ENCODE measurements around the gene EGFLAM.

EGFLAM gene

DNA sequence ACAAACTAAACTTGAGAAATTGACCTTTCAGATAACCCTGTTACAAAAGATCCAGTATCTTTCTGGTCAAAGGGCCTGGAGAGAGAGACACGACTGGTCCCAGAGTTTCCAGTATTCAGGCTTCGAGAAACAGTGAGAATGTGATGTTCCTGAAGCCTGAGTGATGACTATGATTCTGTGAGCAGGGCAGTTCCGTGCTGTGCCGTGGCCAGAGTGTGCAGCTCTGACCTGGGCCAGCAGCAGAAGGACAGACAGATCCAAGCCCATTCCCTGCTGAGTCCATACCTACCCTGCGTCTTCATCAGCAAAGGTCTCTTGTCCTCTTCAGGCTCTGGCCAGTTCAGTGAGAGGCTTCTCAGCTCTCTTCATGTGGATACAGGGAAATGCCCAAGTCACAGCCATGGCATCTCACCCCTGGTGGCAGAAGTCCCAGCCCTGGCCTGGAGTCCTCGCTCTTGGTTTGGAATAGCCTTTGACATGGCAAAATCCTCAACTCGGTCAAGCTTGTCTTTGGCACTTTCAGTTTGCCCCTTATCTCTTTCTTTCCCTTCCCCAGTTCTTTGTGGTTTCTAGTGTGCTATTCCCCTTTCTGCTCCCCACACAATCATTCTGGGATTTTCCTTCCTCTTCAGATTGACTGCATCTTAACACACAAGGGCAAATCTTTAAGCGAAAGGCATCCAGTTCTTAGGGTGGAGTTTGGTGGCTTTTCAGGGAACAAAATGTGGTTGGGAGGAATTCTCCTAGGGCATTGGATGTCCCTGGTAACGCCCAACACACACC lies 190.4 kb downstream of the EGFLAM start:
- DNase-seq (ENCODE audit: low spot score) = no peak

DNA sequence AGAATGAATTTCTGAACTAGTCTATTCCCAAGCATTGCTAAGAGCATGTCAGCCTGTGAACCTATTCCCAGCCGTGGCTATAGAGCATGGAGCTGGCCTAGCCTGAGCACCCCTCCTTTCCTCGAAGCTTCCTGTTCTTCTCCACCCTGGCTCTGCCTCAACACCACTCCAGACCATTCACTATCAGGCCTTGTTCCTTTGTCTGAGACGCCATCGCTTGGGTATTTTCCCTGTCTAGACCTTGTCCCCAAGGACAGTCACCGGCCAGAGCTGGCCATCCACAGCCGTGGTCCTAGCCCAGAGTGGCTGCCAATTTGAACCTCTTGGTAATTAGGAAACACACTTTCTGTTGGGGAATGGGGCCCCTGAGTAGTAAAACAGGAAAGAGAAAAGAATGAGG lies 192.3 kb downstream of the EGFLAM start:
- DNase-seq (ENCODE audit: low spot score) = no peak

DNA sequence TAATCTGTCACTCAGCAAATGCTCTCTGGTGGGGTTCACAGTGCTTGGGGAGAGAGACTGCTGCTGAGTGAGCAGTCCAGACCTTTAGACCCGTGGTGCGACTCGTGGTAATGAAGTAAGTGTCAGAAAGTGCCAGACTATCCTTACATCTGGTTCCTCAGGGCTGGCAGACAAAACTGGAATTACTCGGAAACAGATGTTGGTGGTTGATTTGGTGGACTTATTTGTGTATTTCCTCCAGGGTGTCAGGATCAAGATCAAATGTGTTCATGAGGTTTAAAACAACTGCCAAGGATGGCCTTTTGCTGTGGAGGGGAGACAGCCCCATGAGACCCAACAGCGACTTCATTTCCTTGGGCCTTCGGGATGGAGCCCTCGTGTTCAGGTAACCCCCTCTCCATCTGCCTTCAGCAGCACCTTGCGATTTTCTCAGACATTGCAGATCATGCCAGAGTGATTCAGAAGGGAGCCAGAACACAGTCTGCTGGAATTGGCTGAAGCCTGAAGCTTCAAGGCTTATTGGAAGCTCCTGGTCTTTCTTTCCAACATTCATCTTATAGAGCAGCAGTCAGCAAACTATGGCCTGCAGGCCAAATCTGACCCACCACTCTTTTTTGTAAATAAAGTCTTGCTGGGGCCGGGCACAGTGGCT lies 192.8 kb downstream of the EGFLAM start:
- DNase-seq (ENCODE audit: low spot score) = no peak

DNA sequence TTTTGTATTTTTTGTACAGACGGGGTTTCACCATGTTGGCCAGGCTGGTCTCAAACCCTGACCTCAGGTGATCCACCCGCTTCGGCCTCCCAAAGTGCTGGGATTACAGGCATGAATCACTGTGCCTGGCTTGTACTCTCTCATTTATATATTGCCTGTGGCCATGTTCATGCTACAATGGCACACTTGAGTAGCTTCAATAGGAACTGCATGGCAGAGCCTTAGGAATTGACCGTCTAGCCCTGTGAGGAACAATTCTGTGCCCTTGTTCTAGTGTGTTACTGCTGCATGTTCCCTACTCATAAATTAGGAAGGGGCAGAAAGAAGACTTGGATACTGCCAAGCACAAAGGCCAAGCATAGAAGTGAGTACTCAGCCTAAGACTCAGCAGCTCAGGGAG lies 193.8 kb downstream of the EGFLAM start:
- no peak for DNase-seq (ENCODE audit: low spot score)

- peak; percentile 56 for DNase-seq (ENCODE audit: low spot score)
Observed at GRCh38 chr5:38453506-38453905, 195.1 kb downstream of the EGFLAM start.

- no peak for DNase-seq (ENCODE audit: low spot score)
Observed at GRCh38 chr5:38453921-38454320, 195.6 kb downstream of the EGFLAM start.

DNA sequence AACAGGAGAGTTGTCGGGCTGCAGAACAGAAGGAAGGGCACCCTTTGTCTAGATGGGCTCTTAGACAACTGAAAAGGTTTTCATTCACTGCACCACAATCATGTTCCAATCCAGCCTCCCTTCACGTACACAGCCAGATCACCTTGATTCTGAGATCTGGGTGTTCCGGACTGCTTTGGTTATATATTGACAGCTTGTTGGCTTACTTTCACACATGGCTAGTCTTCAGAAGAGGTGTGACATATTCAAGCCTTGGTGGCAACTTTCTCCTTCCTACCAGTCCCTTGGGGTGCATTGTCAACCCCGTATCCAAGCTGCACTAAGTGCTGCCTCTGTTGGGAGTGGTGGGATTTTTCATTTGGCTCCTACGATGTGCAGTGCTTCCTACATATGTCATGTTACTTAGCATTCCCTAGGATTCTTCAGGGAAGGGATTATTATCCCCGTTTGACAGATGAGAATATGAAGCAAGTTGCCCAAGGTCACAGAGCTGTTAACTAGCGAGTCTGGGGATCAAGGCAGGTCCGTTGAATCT lies 197.5 kb downstream of the EGFLAM start:
- DNase-seq (ENCODE audit: low spot score) = no peak

- DNase-seq (ENCODE audit: low spot score) = no peak
Observed at GRCh38 chr5:38456657-38457399, 198.5 kb downstream of the EGFLAM start.

- no peak for DNase-seq (ENCODE audit: low spot score)
Observed at GRCh38 chr5:38458174-38458573, 199.8 kb downstream of the EGFLAM start.

GRCh38 chr5:38462976-38463633 lies 204.7 kb downstream of the EGFLAM start:
- no peak for DNase-seq (ENCODE audit: low spot score)

DNA sequence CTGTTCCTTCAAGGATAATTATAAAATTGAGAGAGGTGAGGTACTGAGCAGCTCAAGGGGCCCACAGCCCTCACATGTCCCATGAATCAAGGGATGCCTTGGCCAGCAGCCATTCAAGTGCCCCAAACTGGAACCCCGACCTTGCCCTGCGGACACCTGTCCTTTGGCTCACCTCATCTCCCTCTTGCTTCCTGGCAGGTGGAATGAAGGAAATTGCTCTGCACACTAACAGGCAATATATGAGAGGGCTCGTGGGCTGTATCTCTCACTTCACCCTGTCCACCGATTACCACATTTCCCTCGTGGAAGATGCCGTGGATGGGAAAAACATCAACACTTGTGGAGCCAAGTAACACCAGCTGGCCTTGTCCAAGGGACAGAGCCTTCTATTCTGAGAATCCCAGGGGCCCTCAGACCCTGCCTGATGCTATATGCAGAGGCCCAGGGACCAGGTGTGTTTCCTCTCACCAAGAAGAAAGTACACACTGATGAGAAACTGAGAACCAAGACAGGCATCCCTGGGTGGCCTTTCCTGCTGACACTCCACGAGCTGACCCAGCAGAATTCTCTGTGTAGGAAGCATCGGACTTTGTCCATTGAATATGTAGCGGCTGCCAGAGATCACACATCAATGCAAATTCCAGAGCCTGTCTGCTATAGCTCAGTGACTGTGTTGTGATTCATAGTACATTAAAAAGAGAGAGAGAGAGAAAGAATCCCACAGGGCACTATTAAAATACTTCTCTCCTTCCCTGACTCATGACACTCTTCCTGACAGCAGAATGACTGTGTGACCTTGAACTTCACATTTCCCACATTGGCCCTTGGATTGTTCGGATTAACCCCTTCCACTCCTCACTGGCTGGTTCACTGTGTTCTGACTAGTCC lies 205.5 kb downstream of the EGFLAM start:
- no peak for DNase-seq (ENCODE audit: low spot score)

- no peak for DNase-seq (ENCODE audit: low spot score)
Observed at GRCh38 chr5:38465061-38465460, 206.7 kb downstream of the EGFLAM start.

DNA sequence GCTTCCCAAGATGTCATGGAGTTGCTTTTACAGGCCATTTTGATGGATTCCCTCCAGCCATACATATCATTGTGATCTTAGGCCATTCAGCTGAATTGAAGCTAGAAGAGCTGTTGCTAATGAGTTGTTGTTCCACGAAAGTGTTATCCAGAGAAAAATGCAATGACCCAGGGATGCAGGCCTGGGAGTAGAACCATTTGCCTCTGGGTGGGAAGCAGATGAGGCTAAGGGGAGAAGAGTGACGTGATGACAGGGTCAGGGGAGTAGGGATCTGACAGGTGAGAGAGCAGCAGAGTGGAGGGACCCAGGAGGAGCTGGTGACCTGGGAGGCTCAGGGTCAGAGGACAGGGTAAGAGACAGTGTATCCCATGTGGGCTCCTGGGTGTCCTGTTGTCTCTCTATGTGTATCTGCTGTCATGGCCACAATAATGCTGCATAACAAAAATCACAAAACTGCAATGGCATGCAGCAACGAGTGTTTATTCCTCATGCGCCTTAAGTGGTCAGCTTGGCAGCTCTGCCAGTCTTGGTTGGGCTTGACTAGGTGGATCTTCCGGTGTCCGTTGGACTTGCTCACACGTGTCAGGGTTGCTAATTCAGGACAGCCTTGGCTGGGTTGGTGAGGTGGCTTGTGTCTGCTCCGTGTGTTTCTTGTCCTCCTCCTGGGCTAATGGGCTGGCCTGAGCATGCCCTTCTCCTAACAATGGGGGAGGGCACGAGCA lies 207.5 kb downstream of the EGFLAM start:
- DNase-seq (ENCODE audit: low spot score) = no peak

GRCh38 chr5:38466424-38467189 lies 208.2 kb downstream of the EGFLAM start:
- no peak for DNase-seq (ENCODE audit: low spot score)

GRCh38 chr5:38467353-38468040 lies 209.1 kb downstream of the EGFLAM start:
- no peak for DNase-seq (ENCODE audit: low spot score)

DNA sequence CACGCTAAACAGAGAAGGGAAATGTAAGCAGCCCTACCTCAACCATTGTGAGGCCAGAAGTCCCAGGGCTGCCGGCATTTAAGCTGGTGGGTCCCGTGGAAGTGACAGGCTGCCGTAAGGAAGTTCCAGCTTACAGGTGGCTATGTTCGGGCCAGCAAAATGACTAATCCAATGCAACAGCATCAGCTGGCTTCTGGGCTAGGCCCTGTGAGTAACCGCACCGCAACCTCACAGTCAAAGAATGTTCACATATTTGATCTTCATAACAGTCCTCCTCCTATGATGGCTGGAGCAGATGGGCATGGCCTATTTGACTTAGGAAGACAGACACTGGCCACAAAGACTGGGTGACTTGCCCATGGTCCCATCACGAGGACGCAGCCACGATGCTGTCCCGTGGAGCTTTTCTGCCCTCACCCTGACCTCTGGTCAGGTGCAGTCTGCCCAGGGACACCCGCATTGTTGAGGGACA lies 209.9 kb downstream of the EGFLAM start:
- no peak for DNase-seq (ENCODE audit: low spot score)

- no peak for DNase-seq (ENCODE audit: low spot score)
Observed at GRCh38 chr5:38468978-38469706, 210.8 kb downstream of the EGFLAM start.

DNA sequence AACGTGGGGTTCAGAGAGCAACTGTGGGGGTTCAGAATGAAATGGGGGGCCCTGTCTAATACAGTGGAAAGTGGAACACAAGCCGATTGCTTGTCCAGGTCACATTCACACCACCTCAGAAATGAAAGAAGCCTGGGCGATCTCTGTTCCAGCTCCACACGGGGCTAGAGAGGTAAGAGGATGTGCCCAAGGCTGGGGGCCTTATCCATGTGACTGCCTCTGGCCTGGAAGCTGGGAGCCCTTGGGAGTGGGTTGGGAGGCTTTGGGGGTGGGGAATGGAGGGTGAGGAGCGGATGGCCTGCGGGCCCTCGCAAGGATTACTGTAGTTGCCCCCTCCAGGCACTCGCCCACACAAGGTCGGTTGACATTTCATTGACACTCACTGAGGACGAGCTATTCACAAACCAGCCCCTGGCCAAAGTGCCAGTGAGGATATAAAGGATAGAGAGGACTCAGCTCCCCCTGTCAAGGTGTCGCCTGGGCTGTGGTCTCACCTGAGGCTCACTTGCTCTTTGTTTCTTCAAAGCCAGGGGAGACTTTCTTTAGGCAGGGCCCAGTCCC lies 211.4 kb downstream of the EGFLAM start:
- DNase-seq (ENCODE audit: low spot score) = no peak

Data from CD4-positive, alpha-beta T cell treated with Interleukin-2 at 100 ng/mL for 4 hours (primary cell).